GM18505 (cell line): Measurements from ENCODE around the gene CNDP1.
"Not testable (repeated sequence)": the region's sequence is repeated elsewhere in the genome, so short reads cannot be mapped to it uniquely, and the experiment has no call there.

Experiments
- ATAC-seq: cut with Tn5 transposase; IDR thresholded peaks from one replicate; pipeline ENCODE4 v1.9.1; 2021; ENCODE audit not compliant: unreplicated experiment
- POLR2A ChIP-seq: IDR thresholded peaks from 4 replicates; pipeline ENCODE4 v1.6.1; 2011; ENCODE audit warnings: borderline replicate concordance; ENCODE audit not compliant: insufficient read depth, insufficient read length; ENCODE audit errors: extremely low read depth

Gene CNDP1

DNA sequence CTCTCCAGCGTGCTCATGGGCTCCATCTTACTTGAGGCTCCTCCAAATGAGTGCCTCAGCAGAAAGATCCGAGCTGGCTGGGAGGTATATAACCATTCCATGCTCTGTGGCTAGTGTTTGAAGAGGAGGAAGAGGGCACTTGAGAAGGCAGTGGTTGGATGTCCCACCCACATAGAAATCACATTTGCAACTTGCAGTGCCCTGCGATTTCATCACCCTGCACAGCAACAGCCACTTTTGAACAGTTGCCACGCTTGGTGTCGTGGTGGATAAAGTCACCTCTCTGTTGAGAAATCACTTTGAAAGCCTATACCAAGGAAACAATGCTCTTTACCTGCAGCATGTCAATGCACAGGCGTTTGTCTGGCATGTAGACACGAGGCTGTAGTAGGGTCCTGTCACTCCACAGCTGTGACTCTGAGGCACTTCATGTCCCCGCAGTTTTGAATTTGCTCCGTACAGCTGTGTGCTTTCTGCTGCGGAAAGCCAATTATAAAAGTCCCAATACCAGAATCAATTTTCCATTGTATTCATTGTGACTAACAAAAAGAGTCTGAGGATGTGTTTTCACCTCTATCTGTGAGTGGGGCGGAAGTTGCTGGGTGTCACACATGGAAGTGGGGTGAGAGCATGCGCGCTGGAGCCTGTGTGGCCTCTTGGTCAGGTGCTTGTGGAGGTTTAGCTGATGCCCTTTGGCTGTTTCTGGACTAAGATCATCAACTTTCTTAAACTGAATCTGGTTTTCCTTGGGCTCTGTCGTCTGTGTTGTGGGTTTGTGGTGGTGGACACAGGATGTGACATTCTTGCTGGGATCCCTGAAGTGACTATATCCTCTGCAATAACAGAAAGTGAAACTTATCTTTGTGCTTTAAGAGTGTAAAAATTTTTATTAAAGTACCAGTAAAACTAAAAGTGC is 35.3 kb upstream of the CNDP1 start:
- TF ChIP-seq POLR2A = peak; percentile 65
- peak; percentile 28 for ATAC-seq

DNA sequence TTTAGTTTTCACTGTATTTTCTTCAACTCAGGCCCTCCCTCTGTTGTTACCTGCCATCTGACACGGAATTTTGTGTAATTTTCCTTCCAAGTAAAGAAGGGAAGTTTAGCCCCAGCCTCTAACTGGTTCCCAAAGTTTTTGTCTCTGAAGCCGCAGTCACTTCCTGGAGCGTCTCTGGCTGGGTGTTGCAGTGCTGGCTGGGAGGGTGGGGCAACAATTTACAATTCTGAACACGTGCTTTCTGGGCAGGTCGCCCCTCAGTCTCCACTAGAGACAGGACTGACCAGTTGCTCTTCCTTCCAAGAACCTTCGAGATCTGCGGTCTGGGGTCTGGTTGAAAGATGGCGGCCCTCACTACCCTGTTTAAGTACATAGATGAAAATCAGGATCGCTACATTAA is 34.7 kb upstream of the CNDP1 start:
- peak; percentile 31 for ATAC-seq
- TF ChIP-seq POLR2A = no peak

GRCh38 chr18:74500372-74500771 is 33.9 kb upstream of the CNDP1 start:
- TF ChIP-seq POLR2A = no peak
- no peak for ATAC-seq

DNA sequence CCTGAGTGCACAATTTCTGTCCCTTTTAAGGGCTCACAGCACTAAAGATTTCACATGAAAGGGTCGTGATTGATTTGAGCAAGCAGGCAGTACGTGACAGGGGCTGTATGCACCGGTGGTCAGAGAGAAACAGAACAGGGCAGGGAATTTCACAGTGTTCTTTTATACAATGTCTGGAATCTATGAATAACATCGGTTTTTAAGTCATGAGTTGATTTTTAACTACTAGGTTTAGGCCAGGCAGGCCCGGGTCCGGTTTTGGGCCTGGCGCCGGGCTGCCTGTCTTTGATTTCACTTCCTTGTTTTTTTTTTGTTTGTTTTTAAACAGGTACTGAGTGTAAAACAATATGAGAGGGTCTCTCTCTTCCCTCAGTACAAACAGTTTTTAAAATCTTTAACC is 33.5 kb upstream of the CNDP1 start:
- ATAC-seq = not testable (repeated sequence)

DNA sequence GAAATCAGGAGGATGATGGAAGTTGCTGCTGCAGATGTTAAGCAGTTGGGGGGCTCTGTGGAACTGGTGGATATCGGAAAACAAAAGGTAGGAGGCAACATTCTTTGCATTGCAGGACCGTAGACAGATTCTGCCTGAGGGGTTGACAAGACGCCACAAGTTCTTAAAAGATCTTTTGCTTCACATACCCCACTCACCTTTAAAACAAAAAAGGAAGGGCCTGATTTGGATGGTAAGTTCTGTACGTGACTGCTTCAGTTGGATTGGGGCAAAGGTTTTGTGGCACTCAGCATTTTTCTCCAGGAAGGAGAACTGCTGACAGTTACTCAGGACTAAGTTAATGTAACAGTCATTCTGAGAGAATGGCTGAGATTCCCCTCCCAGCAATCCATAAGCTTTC is 32.9 kb upstream of the CNDP1 start:
- ATAC-seq = no peak
- TF ChIP-seq POLR2A = no peak

- no peak for ATAC-seq
- TF ChIP-seq POLR2A = no peak
These were observed 31.2 kb upstream of the CNDP1 start for GRCh38 chr18:74503137-74503536.

DNA sequence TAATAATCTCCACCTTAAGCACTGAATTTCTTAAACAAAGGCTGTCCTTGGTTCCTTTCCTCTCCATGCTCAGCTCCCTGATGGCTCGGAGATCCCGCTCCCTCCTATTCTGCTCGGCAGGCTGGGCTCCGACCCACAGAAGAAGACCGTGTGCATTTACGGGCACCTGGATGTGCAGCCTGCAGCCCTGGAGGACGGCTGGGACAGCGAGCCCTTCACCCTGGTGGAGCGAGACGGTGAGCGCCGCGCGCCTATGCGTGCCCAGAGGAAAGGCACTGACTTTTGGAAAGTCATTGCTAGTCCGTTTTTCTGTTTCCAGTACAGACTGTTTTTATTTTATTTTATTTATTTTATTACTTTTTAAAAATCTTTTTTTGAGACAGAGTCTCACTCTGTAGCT is 28.5 kb upstream of the CNDP1 start:
- no peak for TF ChIP-seq POLR2A
- no peak for ATAC-seq

DNA sequence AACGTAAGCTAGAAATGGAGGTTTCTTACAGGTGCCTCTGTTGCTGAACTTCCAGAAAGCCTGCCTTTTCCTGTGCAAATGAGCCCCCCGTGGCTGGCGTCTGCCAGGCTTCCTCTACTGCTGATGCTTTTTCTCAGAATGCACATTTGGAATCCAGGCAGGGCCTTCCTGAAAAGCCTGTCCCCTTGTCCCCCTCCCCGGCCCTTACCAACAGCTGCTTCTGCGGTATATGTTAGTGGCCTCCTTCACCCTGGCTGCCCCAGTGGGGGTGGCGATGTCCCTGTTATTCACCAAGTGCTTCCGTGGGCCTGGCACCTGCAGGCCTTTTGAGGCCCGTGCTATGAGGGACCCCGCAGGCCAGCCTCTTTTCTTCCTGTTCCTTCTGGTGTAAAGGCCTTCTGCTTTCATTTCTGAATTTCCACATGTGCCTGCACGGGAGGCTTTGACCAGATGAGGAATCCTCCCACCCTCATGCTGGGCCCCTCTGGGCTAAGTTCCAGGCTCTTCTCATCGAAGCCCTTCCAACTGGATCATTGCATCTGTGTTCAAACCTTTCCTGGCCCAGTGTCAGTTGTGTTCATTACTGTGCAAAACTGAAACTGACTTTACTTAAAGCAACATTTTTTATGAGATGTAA is 27.7 kb upstream of the CNDP1 start:
- TF ChIP-seq POLR2A = no peak
- ATAC-seq = no peak

DNA sequence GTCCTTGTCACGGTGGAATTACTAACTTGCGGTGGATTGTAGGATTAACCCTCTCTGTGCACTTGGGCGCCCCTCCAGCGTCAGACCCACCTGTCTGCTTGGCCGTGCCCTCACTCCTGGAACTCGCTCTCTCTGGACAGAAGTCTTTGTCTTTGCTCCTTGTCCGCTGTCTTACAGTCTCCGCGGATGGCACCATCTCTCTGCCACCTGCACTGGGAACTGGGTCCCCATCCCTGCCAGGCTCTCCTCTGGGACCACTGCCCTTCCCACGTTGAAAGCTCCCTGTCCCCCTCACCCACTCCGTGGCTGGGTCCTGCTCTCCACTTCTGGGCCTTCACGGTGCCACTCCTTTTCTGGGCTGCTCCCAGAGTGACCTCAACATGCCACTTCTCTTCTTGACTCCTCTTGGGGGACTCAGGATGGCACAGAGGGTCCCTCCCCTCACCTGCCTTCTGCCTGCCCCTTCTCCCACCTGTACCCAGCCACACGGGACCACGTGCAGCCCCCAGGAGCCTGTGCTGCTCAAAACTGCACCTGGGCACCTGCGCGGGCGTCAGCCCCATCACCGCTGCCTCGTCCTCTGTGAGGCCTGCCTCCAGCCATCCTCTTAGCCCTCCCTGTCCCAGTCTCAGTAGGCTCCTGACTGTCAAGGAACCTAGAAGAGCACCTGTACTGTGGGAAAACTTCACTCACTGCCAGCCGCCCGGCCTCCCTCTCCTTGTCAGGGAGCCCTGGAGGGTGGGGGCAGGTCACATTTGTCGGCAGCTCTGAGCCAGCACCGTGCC is 27.0 kb upstream of the CNDP1 start:
- TF ChIP-seq POLR2A = no peak
- no peak for ATAC-seq

GRCh38 chr18:74507927-74508326 is 26.4 kb upstream of the CNDP1 start:
- no peak for ATAC-seq
- TF ChIP-seq POLR2A = no peak

DNA sequence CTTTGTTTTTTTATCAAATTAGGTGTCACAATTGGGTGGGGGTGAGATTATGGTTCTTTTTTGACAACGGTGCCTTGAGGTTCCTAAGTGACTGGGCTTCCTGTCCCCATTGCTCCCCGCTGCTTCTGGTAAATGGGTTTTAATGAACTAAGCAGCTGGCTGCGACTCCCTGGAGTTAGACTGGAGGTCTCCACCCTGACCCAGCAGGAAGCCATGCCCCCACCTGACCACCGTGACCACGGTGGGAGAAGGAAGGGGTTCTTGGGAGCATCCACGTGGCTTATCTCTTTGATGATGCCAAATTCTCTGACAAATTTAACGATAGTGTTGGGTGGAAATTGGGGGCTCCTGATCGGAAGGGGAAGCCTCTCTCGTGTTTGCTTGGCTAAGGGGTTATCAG is 25.9 kb upstream of the CNDP1 start:
- no peak for ATAC-seq
- no peak for TF ChIP-seq POLR2A

DNA sequence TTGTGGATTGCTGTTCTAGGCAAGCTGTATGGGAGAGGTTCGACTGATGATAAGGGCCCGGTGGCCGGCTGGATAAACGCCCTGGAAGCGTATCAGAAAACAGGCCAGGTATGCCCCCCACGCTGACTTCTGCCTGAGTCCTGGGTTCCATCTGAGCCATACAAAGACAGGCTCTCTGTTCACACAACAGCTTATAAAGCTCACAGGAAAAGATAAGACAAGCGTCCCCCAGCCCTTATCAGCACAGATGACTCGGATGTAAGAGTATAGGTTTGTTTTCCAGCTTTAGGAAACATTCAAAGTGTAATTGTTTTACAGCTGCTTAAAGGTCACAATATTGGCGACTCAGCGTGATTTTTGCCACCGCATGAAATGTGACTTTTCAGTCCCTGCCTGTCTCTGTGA is 25.5 kb upstream of the CNDP1 start:
- TF ChIP-seq POLR2A = no peak
- ATAC-seq = no peak

GRCh38 chr18:74509856-74510769 is 24.2 kb upstream of the CNDP1 start:
- no peak for TF ChIP-seq POLR2A
- ATAC-seq = no peak
